H1 (cell line): ENCODE measurements around the gene TNS1. TPM values are rescaled to one million over a fixed set of nuclear protein-coding genes. Genes with fewer than 3 reads are reported as not detected.

Experiments
- BCL11A ChIP-seq, 2 experiments: IDR thresholded peaks; one replicate each; pipeline ENCODE4 v1.6.1; 2011; ENCODE audit warnings: low read depth in 2 of 2, low read length in 2 of 2, mild to moderate bottlenecking in 2 of 2
- CBX8 ChIP-seq: fragments of 300-800, 300-1000 bp; sonication (generic); IDR thresholded peaks from 2 replicates; pipeline ENCODE4 v1.7.1; 2016; ENCODE audit warnings: low read depth, low read length, borderline replicate concordance
- CEBPB ChIP-seq: IDR thresholded peaks from 2 replicates; pipeline ENCODE4 v1.6.1; 2012; ENCODE audit warnings: low read depth, low read length
- CHD1 ChIP-seq: IDR thresholded peaks from 2 replicates; pipeline ENCODE4 v1.6.1; 2012; ENCODE audit warnings: low read depth, low read length, improper control_type of control experiment
- CHD2 ChIP-seq: IDR thresholded peaks from 2 replicates; pipeline ENCODE4 v1.6.1; 2012; ENCODE audit warnings: low read length, improper control_type of control experiment
- CREB1 ChIP-seq: IDR thresholded peaks from 2 replicates; pipeline ENCODE4 v1.6.1; 2012; ENCODE audit warnings: inconsistent platforms
- CTCF ChIP-seq, 3 experiments: IDR thresholded peaks; 1 replicate in 2 of 3; 2 replicates in 1 of 3; pipeline versions ENCODE4 v1.5.1 to v1.6.1; 2011; ENCODE audit warnings: low read length in 3 of 3, mild to moderate bottlenecking in 3 of 3, inconsistent platforms in 2 of 3, low read depth in 1 of 3, moderate library complexity in 1 of 3; ENCODE audit not compliant: insufficient read depth in 1 of 3; ENCODE audit errors: control extremely low read depth in 1 of 3
- GTF2F1 ChIP-seq: IDR thresholded peaks from 2 replicates; pipeline ENCODE4 v1.6.1; 2012; ENCODE audit warnings: low read depth, low read length, improper control_type of control experiment, borderline replicate concordance
- HDAC2 ChIP-seq, 2 experiments: fragments of 300-600 bp in 1 of 2; sonication (generic) in 1 of 2; IDR thresholded peaks; 2 replicates each; pipeline ENCODE4 v1.6.1; 2011 to 2012; ENCODE audit warnings: low read depth in 2 of 2, low read length in 2 of 2, mild to moderate bottlenecking in 2 of 2, moderate library complexity in 2 of 2, borderline replicate concordance in 1 of 2, inconsistent platforms in 1 of 2
- HDAC6 ChIP-seq: IDR thresholded peaks from one replicate; pipeline ENCODE4 v1.7.1; 2012; ENCODE audit warnings: low read depth, mild to moderate bottlenecking, inconsistent platforms, low read length, moderate library complexity
- JUND ChIP-seq: IDR thresholded peaks from 2 replicates; pipeline ENCODE4 v1.6.1; 2011; ENCODE audit warnings: mild to moderate bottlenecking, improper control_type of control experiment, low read length
- POLR2AphosphoS5 ChIP-seq: IDR thresholded peaks from 2 replicates; pipeline ENCODE4 v1.6.1; 2011; ENCODE audit warnings: low read depth, low read length
- RBBP5 ChIP-seq: IDR thresholded peaks from 2 replicates; pipeline ENCODE4 v1.7.1; 2012; ENCODE audit warnings: low read depth, mild to moderate bottlenecking, inconsistent platforms, low read length, moderate library complexity, borderline replicate concordance
- RFX5 ChIP-seq: IDR thresholded peaks from 2 replicates; pipeline ENCODE4 v1.6.1; 2011; ENCODE audit warnings: low read depth, low read length, improper control_type of control experiment, borderline replicate concordance
- SIX5 ChIP-seq: IDR thresholded peaks from 2 replicates; pipeline ENCODE4 v1.6.1; 2011; ENCODE audit warnings: mild to moderate bottlenecking, low read depth, low read length
- SP4 ChIP-seq: IDR thresholded peaks from 2 replicates; pipeline ENCODE4 v1.6.1; 2012; ENCODE audit warnings: low read length, inconsistent platforms
- SUZ12 ChIP-seq: fragments of 200-600 bp; sonication (generic); IDR thresholded peaks from 2 replicates; pipeline ENCODE4 v1.6.1; 2012; ENCODE audit warnings: mild to moderate bottlenecking, inconsistent platforms, low read length, moderate library complexity, mixed read lengths
- TAF1 ChIP-seq: IDR thresholded peaks from 2 replicates; pipeline ENCODE4 v1.6.1; 2011; ENCODE audit warnings: mild to moderate bottlenecking, low read depth, low read length
- TCF12 ChIP-seq: IDR thresholded peaks from 2 replicates; pipeline ENCODE4 v1.6.1; 2011; ENCODE audit warnings: low read depth, mild to moderate bottlenecking, low read length
- TEAD4 ChIP-seq: IDR thresholded peaks from 2 replicates; pipeline ENCODE4 v1.6.1; 2012; ENCODE audit warnings: low read depth, low read length, inconsistent platforms, mixed read lengths
- polyA plus RNA-seq, 7 experiments: library from polyadenylated mRNA; depleted of rRNA in 3 of 7; stranded (reverse) in 5 of 7; unstranded in 2 of 7; fragments of >200 nt in 5 of 7; fragments of 200-250 nt in 2 of 7; gene quantifications; 1 replicate in 5 of 7; 2 replicates in 1 of 7; 4 replicates in 1 of 7; pipeline versions ENCODE4 v1.2.1 to v1.2.3, GENCODE V29; 2011 to 2013; ENCODE audit warnings: missing spikeins in 2 of 7, mixed read lengths in 2 of 7
- total RNA-seq: library from RNA; stranded (reverse); fragmentation: NEBNext Ultra II Directional; extraction: Animal tissue kit (Norgen Biotek cat#: 25700); gene quantifications from 2 replicates; pipeline ENCODE4 v1.2.1, GENCODE V29; 2021
- TF ChIP-seq, protein P1 (sequence below): IDR thresholded peaks from 2 replicates; pipeline ENCODE4 v1.6.1; 2011; ENCODE audit warnings: low read length, improper control_type of control experiment

Gene TNS1
- total and polyA plus RNA-seq, 2 of the 8 experiments (the other 6 are each of a cell fraction or from before 2014, with no cell fraction given), result 1.5 to 5.1 TPM

- TF ChIP-seq RFX5 (no peak), SIX5 (no peak), TAF1 (no peak), BCL11A (IDR thresholded peaks at IDR 0.05; ENCODE audit: low read depth in 2 of 2, low read length in 2 of 2) (no peak), CTCF (IDR thresholded peaks at IDR 0.05; ENCODE audit: control extremely low read depth in 1 of 3, insufficient read depth in 1 of 3, low read depth in 1 of 3, low read length in 3 of 3) (peak; percentile 79 to 98 (median 90)), SUZ12 (no peak), CREB1 (peak; percentile 83), TEAD4 (no peak), JUND (peak; percentile 65; the same call in 1 of the 2 replicates), HDAC6 (no peak), RBBP5 (no peak), HDAC2 (IDR thresholded peaks at IDR 0.05; ENCODE audit: borderline replicate concordance in 1 of 2, low read depth in 2 of 2, low read length in 2 of 2) (no peak), CHD2 (no peak), CHD1 (no peak), SP4 (no peak), CBX8 (no peak), POLR2AphosphoS5 (no peak), CEBPB (no peak), GTF2F1 (no peak), TCF12 (no peak)
- TF ChIP-seq, protein P1, sequence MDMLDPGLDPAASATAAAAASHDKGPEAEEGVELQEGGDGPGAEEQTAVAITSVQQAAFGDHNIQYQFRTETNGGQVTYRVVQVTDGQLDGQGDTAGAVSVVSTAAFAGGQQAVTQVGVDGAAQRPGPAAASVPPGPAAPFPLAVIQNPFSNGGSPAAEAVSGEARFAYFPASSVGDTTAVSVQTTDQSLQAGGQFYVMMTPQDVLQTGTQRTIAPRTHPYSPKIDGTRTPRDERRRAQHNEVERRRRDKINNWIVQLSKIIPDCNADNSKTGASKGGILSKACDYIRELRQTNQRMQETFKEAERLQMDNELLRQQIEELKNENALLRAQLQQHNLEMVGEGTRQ, result 0 out of 2 replicates have a peak, but pooled peaks have one; percentile 11
Observed at GRCh38 chr2:217899231-217900009, 103.4 kb downstream of the TNS1 start (continued).
